LNCAP (cell line): ENCODE data around the gene RAB37.

Source experiments
- CTCF ChIP-seq: fragments of 450-650 bp; IDR thresholded peaks from 2 replicates; pipeline ENCODE4 v1.5.1; 2017; ENCODE audit warnings: mild to moderate bottlenecking

Gene RAB37

GRCh38 chr17:74776990-74777389 lies 39.9 kb downstream of the RAB37 start:
- TF ChIP-seq CTCF: no peak

GRCh38 chr17:74777901-74778515 lies 41.0 kb downstream of the RAB37 start:
- no peak for TF ChIP-seq CTCF

GRCh38 chr17:74778960-74779359 lies 41.9 kb downstream of the RAB37 start:
- TF ChIP-seq CTCF: no peak

- no peak for TF ChIP-seq CTCF
Observed at GRCh38 chr17:74779501-74779900, 42.4 kb downstream of the RAB37 start.

GRCh38 chr17:74779948-74780400 lies 42.9 kb downstream of the RAB37 start:
- no peak for TF ChIP-seq CTCF

- peak; percentile 49; the same call in 1 of the 2 replicates for TF ChIP-seq CTCF
Observed at GRCh38 chr17:74780443-74781238, 43.6 kb downstream of the RAB37 start.

GRCh38 chr17:74782571-74782970 lies 45.5 kb downstream of the RAB37 start:
- no peak for TF ChIP-seq CTCF
